Prostate gland (tissue), 2 donors: ENCODE data around the gene TMPRSS9. TPM values are rescaled to one million over a fixed set of nuclear protein-coding genes. Genes with fewer than 3 reads are reported as not detected.
A peak's percentile ranks its signal among the peaks of the same experiment; 100 is the strongest.

Experiments used
- DNase-seq: peaks from one replicate; pipeline ENCODE4 v3.0.0-alpha.2; 2019; ENCODE audit warnings: low spot score
- H3K27ac ChIP-seq, 2 donors: fragments of 200-600 bp; sonication (generic); 2 replicates each; pipeline ENCODE4 v1.5.1; 2017 to 2019
- H3K27me3 ChIP-seq: fragments of 200-600 bp; sonication (generic); replicated peaks from 2 replicates; pipeline ENCODE4 v1.5.1; 2019; ENCODE audit not compliant: insufficient read depth
- H3K36me3 ChIP-seq, 2 donors: fragments of 200-600 bp; sonication (generic); 1 replicate in 1 of 2; 2 replicates in 1 of 2; pipeline versions ENCODE4 v1.5.1 to v1.8.1; 2017 to 2019
- H3K4me1 ChIP-seq: fragments of 200-600 bp; sonication (generic); replicated peaks from 2 replicates; pipeline ENCODE4 v1.5.1; 2019
- H3K4me3 ChIP-seq, 2 donors: fragments of 200-600 bp; sonication (generic); 2 replicates each; pipeline ENCODE4 v1.5.1; 2017 to 2019
- H3K9me3 ChIP-seq: fragments of 200-600 bp; sonication (generic); 2 replicates; pipeline ENCODE4 v1.5.1; 2017
- POLR2A ChIP-seq: fragments of 450-650 bp; IDR thresholded peaks from one replicate; pipeline ENCODE4 v1.6.1; 2016; ENCODE audit warnings: antibody characterized with exemption, mild to moderate bottlenecking
- POLR2AphosphoS5 ChIP-seq: sonication (generic); formaldehyde crosslinking; IDR thresholded peaks from one replicate; pipeline ENCODE4 v1.6.1; 2017; ENCODE audit warnings: antibody characterized with exemption
- WGBS: methylation state at CpG from one replicate; pipeline ENCODE4 v1.1.5; 2018; 5-methylcytosine and 5-hydroxymethylcytosine counted together
- intact Hi-C: fragments of 100-400 bp; cut with DNase I; formaldehyde crosslinking; loops from one replicate; pipeline ENCODE4 v1.14.2; 2022
- total RNA-seq, 2 donors: library from RNA; depleted of rRNA; stranded (reverse); fragments of >200 nt; gene quantifications; one replicate each; pipeline ENCODE4 v1.1.0, GENCODE V29; 2016
- TF ChIP-seq, protein P1 (sequence below), 4 experiments: fragments of 200-600 bp in 2 of 4; fragments of 450-650 bp in 2 of 4; sonication (generic) in 2 of 4; IDR thresholded peaks; 1 replicate in 3 of 4; 2 replicates in 1 of 4; pipeline ENCODE4 v1.5.1; 2016 to 2019; ENCODE audit warnings: antibody characterized with exemption in 4 of 4, mild to moderate bottlenecking in 2 of 4, moderate library complexity in 2 of 4

Gene TMPRSS9
- total RNA-seq, 2 donors from 2014 or later = 0.14 to 2.2 TPM

DNA sequence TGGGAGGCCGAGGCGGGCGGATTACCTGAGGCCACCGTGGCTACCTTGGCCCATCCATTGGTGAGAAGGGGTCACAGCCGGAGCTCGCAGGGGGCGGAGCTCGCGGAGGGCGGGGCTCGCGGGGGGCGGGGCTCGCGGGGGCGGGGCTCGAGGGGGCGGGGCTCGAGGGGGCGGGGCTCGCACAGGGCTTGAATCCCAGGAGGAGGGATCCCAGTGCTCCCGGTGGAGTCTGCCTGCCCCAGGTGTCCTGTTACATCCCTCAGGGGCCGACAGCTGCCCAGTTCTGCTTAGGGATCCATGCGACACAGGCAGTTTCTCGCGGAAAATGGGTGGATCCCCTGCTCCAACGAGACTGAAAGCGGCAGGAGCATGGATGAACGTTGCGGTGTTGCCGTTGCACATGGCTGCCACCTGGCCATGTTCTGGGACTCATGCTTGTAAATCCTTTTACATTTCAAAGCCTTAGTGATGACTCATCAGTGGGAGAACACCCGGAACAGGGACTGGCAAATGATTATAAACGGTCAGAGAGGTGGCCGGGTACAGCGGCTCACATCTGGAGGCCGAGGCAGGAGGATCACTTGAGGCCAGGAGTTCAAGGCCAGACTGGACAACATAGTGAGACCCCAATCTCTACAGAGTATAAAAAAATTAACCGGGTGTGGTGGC is 25.1 kb downstream of the TMPRSS9 start:
- peak; percentile 70 for DNase-seq
- intact Hi-C loops = loop anchor here (5.0 kb wide), 1 partner anchor 108 kb away; no protein-coding TSS in a partner anchor
- H3K27me3 ChIP-seq = no peaks in the 10 kb centered on the region
- peak overlapping the region in 1 of 2 donors; percentile 15 for H3K4me3 ChIP-seq
- TF ChIP-seq POLR2AphosphoS5 (peak; percentile 67), POLR2A (peak; percentile 16)
- TF ChIP-seq, protein P1, sequence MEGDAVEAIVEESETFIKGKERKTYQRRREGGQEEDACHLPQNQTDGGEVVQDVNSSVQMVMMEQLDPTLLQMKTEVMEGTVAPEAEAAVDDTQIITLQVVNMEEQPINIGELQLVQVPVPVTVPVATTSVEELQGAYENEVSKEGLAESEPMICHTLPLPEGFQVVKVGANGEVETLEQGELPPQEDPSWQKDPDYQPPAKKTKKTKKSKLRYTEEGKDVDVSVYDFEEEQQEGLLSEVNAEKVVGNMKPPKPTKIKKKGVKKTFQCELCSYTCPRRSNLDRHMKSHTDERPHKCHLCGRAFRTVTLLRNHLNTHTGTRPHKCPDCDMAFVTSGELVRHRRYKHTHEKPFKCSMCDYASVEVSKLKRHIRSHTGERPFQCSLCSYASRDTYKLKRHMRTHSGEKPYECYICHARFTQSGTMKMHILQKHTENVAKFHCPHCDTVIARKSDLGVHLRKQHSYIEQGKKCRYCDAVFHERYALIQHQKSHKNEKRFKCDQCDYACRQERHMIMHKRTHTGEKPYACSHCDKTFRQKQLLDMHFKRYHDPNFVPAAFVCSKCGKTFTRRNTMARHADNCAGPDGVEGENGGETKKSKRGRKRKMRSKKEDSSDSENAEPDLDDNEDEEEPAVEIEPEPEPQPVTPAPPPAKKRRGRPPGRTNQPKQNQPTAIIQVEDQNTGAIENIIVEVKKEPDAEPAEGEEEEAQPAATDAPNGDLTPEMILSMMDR (IDR thresholded peaks at IDR 0.05) = peak in 1 of 4 experiments; percentile 24
- no peaks in the 10 kb centered on the region for H3K4me1 ChIP-seq
- no peaks in the 10 kb centered on the region for H3K36me3 ChIP-seq
- no peak overlapping the region for H3K27ac ChIP-seq
- no peaks in the 10 kb centered on the region for H3K9me3 ChIP-seq
- WGBS = 14% methylated on average over 31 of the region's 37 CpGs

DNA sequence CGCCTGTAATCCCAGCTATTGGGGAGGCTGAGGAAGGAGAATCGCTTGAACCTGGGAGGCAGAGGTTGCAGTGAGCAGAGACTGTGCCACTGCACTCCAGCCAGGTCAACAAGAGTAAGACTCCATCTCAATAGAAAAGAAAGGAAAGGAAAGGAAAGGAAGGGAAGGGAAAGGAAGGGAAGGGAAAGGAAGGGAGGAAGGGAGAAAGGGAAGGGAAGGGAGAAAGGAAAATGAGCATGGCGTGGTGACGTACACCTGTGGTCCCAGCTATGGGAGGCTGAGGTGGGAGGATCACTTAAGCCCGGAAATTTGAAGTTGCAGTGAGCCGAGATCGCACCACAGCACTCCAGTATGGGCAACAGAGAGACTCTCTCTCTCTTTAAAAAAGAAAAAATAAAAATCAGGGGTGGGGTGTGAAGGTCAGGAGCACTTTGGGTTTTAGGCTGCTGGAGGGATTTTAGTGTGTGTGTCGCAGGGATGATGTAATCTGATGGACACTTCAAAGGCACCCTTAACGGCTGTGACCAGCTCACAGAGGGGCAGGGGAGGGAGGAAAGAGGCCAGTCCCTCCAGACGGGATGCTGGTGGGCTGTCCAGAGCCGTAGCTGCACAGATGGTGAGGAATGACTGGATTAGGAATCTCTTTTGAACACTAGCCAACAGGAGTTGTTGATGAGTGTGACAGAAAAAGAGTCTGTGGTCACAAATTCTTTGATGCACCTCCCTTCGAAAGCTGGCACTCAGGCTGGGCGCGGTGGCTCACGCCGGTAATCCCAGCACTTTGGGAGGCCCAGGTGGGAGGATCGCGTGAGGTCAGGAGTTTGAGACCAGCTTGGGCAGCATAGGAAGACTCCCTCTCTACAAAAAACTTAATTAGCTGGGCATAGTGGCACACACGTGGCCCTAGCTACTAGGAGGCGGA is 27.6 kb downstream of the TMPRSS9 start:
- no peaks in the 10 kb centered on the region for H3K9me3 ChIP-seq
- H3K4me1 ChIP-seq = no peaks in the 10 kb centered on the region
- TF ChIP-seq, protein P1 (IDR thresholded peaks at IDR 0.05) = no peak
- no peak for TF ChIP-seq POLR2A
- TF ChIP-seq POLR2AphosphoS5 = no peak
- no peaks in the 10 kb centered on the region for H3K36me3 ChIP-seq
- intact Hi-C loops = loop anchor here (5.0 kb wide), 1 partner anchor 110 kb away; no protein-coding TSS in a partner anchor
- no peak overlapping the region for H3K4me3 ChIP-seq
- no peaks in the 10 kb centered on the region for H3K27me3 ChIP-seq
- H3K27ac ChIP-seq = no peak overlapping the region
- 79% methylated on average over 20 of the region's 20 CpGs for WGBS
- no peak for DNase-seq

DNA sequence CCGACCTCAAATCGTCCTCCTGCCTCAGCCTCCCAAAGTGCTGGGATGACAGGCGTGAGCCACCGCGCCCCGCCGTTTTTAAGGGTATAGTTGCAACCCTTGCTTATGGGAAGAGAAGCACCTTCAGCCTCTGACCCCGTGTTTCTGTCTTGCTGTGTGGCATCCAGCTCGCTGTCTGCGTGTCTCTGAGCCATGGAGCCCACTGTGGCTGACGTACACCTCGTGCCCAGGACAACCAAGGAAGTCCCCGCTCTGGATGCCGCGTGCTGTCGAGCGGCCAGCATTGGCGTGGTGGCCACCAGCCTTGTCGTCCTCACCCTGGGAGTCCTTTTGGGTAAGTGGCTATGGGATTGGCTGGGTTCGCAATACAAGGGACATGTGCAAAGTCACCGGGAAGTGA is 29.5 kb downstream of the TMPRSS9 start:
- Histone ChIP-seq H3K4me1 (no peaks in the 10 kb centered on the region), H3K27me3 (no peaks in the 10 kb centered on the region), H3K4me3 (no peak overlapping the region), H3K9me3 (no peaks in the 10 kb centered on the region), H3K36me3 (no peaks in the 10 kb centered on the region), H3K27ac (no peak overlapping the region)
- 86% methylated on average over 21 of the region's 21 CpGs for WGBS
- TF ChIP-seq POLR2A (no peak), POLR2AphosphoS5 (no peak)
- TF ChIP-seq, protein P1 (IDR thresholded peaks at IDR 0.05) = no peak
- DNase-seq = no peak
- intact Hi-C loops = loop anchor here (5.0 kb wide), 1 partner anchor 112 kb away; no protein-coding TSS in a partner anchor

DNA sequence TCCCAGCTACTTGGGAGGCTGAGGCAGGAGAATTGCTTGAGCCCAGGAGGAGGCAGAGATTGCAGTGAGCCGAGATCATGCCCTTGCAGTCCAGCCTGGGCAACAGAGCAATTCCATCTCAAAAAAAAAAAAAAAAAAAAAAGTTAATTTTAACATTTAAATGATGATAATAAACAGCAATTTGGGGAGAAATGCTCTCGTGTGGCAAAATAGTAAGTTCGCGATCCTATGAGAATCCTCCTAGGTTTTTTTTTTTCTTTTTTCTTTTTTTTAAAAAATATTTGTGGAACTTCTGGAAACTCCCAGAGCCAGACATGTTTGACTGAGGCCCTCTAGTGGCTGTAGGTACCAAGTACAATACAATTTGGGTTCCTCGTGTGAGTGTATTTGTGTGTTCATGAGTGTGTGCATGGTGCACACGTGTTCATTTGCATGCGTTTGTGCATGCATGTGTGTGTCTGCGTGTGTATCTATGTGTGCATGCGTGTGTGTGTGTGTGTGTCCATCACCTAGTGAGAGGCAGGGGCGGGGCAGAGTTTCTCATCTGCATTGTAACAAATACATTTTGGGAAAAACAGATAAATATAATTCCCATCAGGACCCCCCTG is 31.2 kb downstream of the TMPRSS9 start:
- intact Hi-C loops = loop anchor here (5.0 kb wide), 2 partner anchors 154 to 229 kb away; partner anchors contain the start of genes DOT1L, PLEKHJ1 and SF3A2
- TF ChIP-seq, protein P1 (IDR thresholded peaks at IDR 0.05) = peak; percentile 64 to 80 (median 71)
- TF ChIP-seq POLR2A (no peak), POLR2AphosphoS5 (peak; percentile 7)
- Histone ChIP-seq H3K4me1 (no peaks in the 10 kb centered on the region), H3K27me3 (no peaks in the 10 kb centered on the region), H3K27ac (no peak overlapping the region), H3K9me3 (no peaks in the 10 kb centered on the region), H3K36me3 (no peaks in the 10 kb centered on the region), H3K4me3 (no peak overlapping the region)
- WGBS = 10% methylated on average over 10 of the region's 10 CpGs
- DNase-seq = peak; percentile 10
